Measurements from ENCODE around the gene ST8SIA2. TPM values are rescaled to one million over a fixed set of nuclear protein-coding genes. Genes with fewer than 3 reads are reported as not detected.

The ST8SIA2 gene
- total RNA-seq, 4 donors from 2014 or later: 0.27 to 0.79 TPM; not detected in 2

- TF ChIP-seq POLR2A (IDR thresholded peaks at IDR 0.05) (no peak), CTCF (IDR thresholded peaks at IDR 0.05) (no peak), POLR2AphosphoS5 (IDR thresholded peaks at IDR 0.05) (no peak), EP300 (IDR thresholded peaks at IDR 0.05; ENCODE audit: low read depth) (no peak)
These were observed 51.0 kb downstream of the ST8SIA2 start for GRCh38 chr15:92444631-92445030.

GRCh38 chr15:92448370-92448769, 54.7 kb downstream of the ST8SIA2 start:
- WGBS, 2 donors (ENCODE audit: low coverage in 1 of 2): 60 to 89% methylated on average over 1 to 6 of the region's 6 CpGs
- H3K4me1 ChIP-seq: no peaks in the 10 kb centered on the region
- no peak overlapping the region for H3K4me3 ChIP-seq
- in situ Hi-C loops (cut with MboI; ENCODE audit: low pct_ligation_motif_present in 1 of 4, low pct_unique_long_range_greater_than_20kb in 1 of 4, low sequenced_read_pairs in 3 of 4) (no loop called here), intact Hi-C loops (cut with DNase I; ENCODE audit: low total_unique reads) (no loop called here)
- DNase-seq: no peak
- no peaks in the 10 kb centered on the region for H3K27me3 ChIP-seq
- H3K36me3 ChIP-seq: no peaks in the 10 kb centered on the region
- TF ChIP-seq CTCF (IDR thresholded peaks at IDR 0.05) (no peak), EP300 (IDR thresholded peaks at IDR 0.05; ENCODE audit: low read depth) (no peak), POLR2A (IDR thresholded peaks at IDR 0.05) (no peak), POLR2AphosphoS5 (IDR thresholded peaks at IDR 0.05) (no peak)
- no peak overlapping the region for H3K27ac ChIP-seq
- no peaks in the 10 kb centered on the region for H3K9me3 ChIP-seq

More at GRCh38 chr15:92444631-92445030, 51.0 kb downstream of the ST8SIA2 start:
- no peak overlapping the region for H3K4me3 ChIP-seq
- in situ Hi-C loops (cut with MboI; ENCODE audit: low pct_ligation_motif_present in 1 of 4, low pct_unique_long_range_greater_than_20kb in 1 of 4, low sequenced_read_pairs in 3 of 4) (no loop called here), intact Hi-C loops (cut with DNase I; ENCODE audit: low total_unique reads) (no loop called here)
- H3K27me3 ChIP-seq: no peaks in the 10 kb centered on the region
- no peaks in the 10 kb centered on the region for H3K4me1 ChIP-seq
- no peaks in the 10 kb centered on the region for H3K9me3 ChIP-seq
- 92% methylated on average over 21 of the region's 21 CpGs; no CpG with 5 or more reads in 1 of the 2 donors for WGBS, 2 donors (ENCODE audit: low coverage in 1 of 2)
- H3K27ac ChIP-seq: no peak overlapping the region
- H3K36me3 ChIP-seq: no peaks in the 10 kb centered on the region
- DNase-seq: no peak

- TF ChIP-seq POLR2AphosphoS5 (IDR thresholded peaks at IDR 0.05): no peak
- TF ChIP-seq EP300 (IDR thresholded peaks at IDR 0.05; ENCODE audit: low read depth): no peak
- TF ChIP-seq CTCF (IDR thresholded peaks at IDR 0.05): no peak
- TF ChIP-seq POLR2A (IDR thresholded peaks at IDR 0.05): no peak
- intact Hi-C loops (cut with DNase I; ENCODE audit: low total_unique reads): no loop called here
- 64 to 66% methylated on average over 2 of the region's 2 CpGs for WGBS, 2 donors (ENCODE audit: low coverage in 1 of 2)
These were observed 55.8 kb downstream of the ST8SIA2 start for GRCh38 chr15:92449476-92449875.

GRCh38 chr15:92451225-92451825, 57.6 kb downstream of the ST8SIA2 start:
- in situ Hi-C loops (cut with MboI; ENCODE audit: low pct_ligation_motif_present in 1 of 4, low pct_unique_long_range_greater_than_20kb in 1 of 4, low sequenced_read_pairs in 3 of 4): no loop called here
- TF ChIP-seq POLR2AphosphoS5 (IDR thresholded peaks at IDR 0.05) (no peak), POLR2A (IDR thresholded peaks at IDR 0.05) (no peak), EP300 (IDR thresholded peaks at IDR 0.05; ENCODE audit: low read depth) (no peak), CTCF (IDR thresholded peaks at IDR 0.05) (no peak)
- intact Hi-C loops (cut with DNase I; ENCODE audit: low total_unique reads): no loop called here
- no peaks in the 10 kb centered on the region for H3K9me3 ChIP-seq
- H3K27me3 ChIP-seq: no peaks in the 10 kb centered on the region
- no peak for DNase-seq
- H3K36me3 ChIP-seq: no peaks in the 10 kb centered on the region
- H3K27ac ChIP-seq: no peak overlapping the region
- H3K4me3 ChIP-seq: no peak overlapping the region
- 78 to 91% methylated on average over 1 to 10 of the region's 10 CpGs for WGBS, 2 donors (ENCODE audit: low coverage in 1 of 2)
- no peaks in the 10 kb centered on the region for H3K4me1 ChIP-seq

More at GRCh38 chr15:92449476-92449875, 55.8 kb downstream of the ST8SIA2 start:
- Histone ChIP-seq H3K36me3 (no peaks in the 10 kb centered on the region), H3K27me3 (no peaks in the 10 kb centered on the region), H3K4me1 (no peaks in the 10 kb centered on the region), H3K27ac (no peak overlapping the region), H3K9me3 (no peaks in the 10 kb centered on the region), H3K4me3 (no peak overlapping the region)
- in situ Hi-C loops (cut with MboI; ENCODE audit: low pct_ligation_motif_present in 1 of 4, low pct_unique_long_range_greater_than_20kb in 1 of 4, low sequenced_read_pairs in 3 of 4): no loop called here
- no peak for DNase-seq

Data from transverse colon (tissue), 4 donors.